Measurements from ENCODE around the gene PDE6G.

Gene PDE6G

GRCh38 chr17:81690066-81690465 is 33.7 kb upstream of the PDE6G start:
- no peak for TF ChIP-seq CTCF (IDR thresholded peaks at IDR 0.05; ENCODE audit: insufficient read depth, low read length, poor library complexity, severe bottlenecking)
- H3K4me3 ChIP-seq (replicated peaks; ENCODE audit: low read depth, low read length): no peak overlapping the region
- no peak for DNase-seq (ENCODE audit: extremely low read depth, insufficient read length)
- no peaks in the 10 kb centered on the region for H3K27me3 ChIP-seq (replicated peaks; ENCODE audit: control insufficient read depth, insufficient read depth, low read length)
- H3K36me3 ChIP-seq (ENCODE audit: control insufficient read depth, insufficient read depth, low read length): peaks cover 69% of the 10 kb centered on the region

- no peak overlapping the region for H3K4me3 ChIP-seq (replicated peaks; ENCODE audit: low read depth, low read length)
- peaks cover 61% of the 10 kb centered on the region for H3K36me3 ChIP-seq (ENCODE audit: control insufficient read depth, insufficient read depth, low read length)
- no peak for DNase-seq (ENCODE audit: extremely low read depth, insufficient read length)
- H3K27me3 ChIP-seq (replicated peaks; ENCODE audit: control insufficient read depth, insufficient read depth, low read length): no peaks in the 10 kb centered on the region
- TF ChIP-seq CTCF (IDR thresholded peaks at IDR 0.05; ENCODE audit: insufficient read depth, low read length, poor library complexity, severe bottlenecking): no peak
These were observed 32.3 kb upstream of the PDE6G start for GRCh38 chr17:81688616-81689015.

- Histone ChIP-seq H3K27me3 (replicated peaks; ENCODE audit: control insufficient read depth, insufficient read depth, low read length) (no peaks in the 10 kb centered on the region), H3K36me3 (ENCODE audit: control insufficient read depth, insufficient read depth, low read length) (peaks cover 55% of the 10 kb centered on the region), H3K4me3 (replicated peaks; ENCODE audit: low read depth, low read length) (no peak overlapping the region)
- no peak for DNase-seq (ENCODE audit: extremely low read depth, insufficient read length)
- TF ChIP-seq CTCF (IDR thresholded peaks at IDR 0.05; ENCODE audit: insufficient read depth, low read length, poor library complexity, severe bottlenecking): no peak
These were observed 31.6 kb upstream of the PDE6G start for GRCh38 chr17:81687770-81688541.

GRCh38 chr17:81686614-81687013 is 30.3 kb upstream of the PDE6G start:
- H3K4me3 ChIP-seq (replicated peaks; ENCODE audit: low read depth, low read length): no peak overlapping the region
- TF ChIP-seq CTCF (IDR thresholded peaks at IDR 0.05; ENCODE audit: insufficient read depth, low read length, poor library complexity, severe bottlenecking): no peak
- no peaks in the 10 kb centered on the region for H3K27me3 ChIP-seq (replicated peaks; ENCODE audit: control insufficient read depth, insufficient read depth, low read length)
- no peak for DNase-seq (ENCODE audit: extremely low read depth, insufficient read length)
- peaks cover 47% of the 10 kb centered on the region for H3K36me3 ChIP-seq (ENCODE audit: control insufficient read depth, insufficient read depth, low read length)

- TF ChIP-seq CTCF (IDR thresholded peaks at IDR 0.05; ENCODE audit: insufficient read depth, low read length, poor library complexity, severe bottlenecking): no peak
- DNase-seq (ENCODE audit: extremely low read depth, insufficient read length): no peak
- Histone ChIP-seq H3K27me3 (replicated peaks; ENCODE audit: control insufficient read depth, insufficient read depth, low read length) (no peaks in the 10 kb centered on the region), H3K4me3 (replicated peaks; ENCODE audit: low read depth, low read length) (peak overlapping the region; percentile 90), H3K36me3 (ENCODE audit: control insufficient read depth, insufficient read depth, low read length) (peaks cover 39% of the 10 kb centered on the region)
These were observed 28.8 kb upstream of the PDE6G start for GRCh38 chr17:81685108-81685507.

All from GM06990 (cell line).